Spleen (tissue), 11 donors: ENCODE results near the gene ANO1. TPM values are rescaled to one million over a fixed set of nuclear protein-coding genes. Genes with fewer than 3 reads are reported as not detected.

Experiments
- DNase-seq: peaks from one replicate; pipeline ENCODE4 v3.0.0-alpha.2; 2020
- H3K27ac ChIP-seq, 8 donors: fragments of 200-600 bp; sonication (generic) in 7 of 8; 1 replicate in 4 of 8; 2 replicates in 4 of 8; pipeline versions ENCODE4 v1.5.0 to v1.8.0; 2016 to 2021; ENCODE audit warnings: inconsistent platforms in 4 of 8, mild to moderate bottlenecking in 4 of 8, moderate library complexity in 1 of 8
- H3K27me3 ChIP-seq, 7 donors: fragments of 200-600 bp; sonication (generic) in 6 of 7; replicated peaks in 1 of 7; 1 replicate in 4 of 7; 2 replicates in 3 of 7; pipeline versions ENCODE4 v1.5.0 to v1.8.0; 2016 to 2021; ENCODE audit warnings: inconsistent platforms in 3 of 7, mild to moderate bottlenecking in 1 of 7
- H3K36me3 ChIP-seq, 6 donors: fragments of 200-600 bp; sonication (generic) in 5 of 6; 1 replicate in 4 of 6; 2 replicates in 2 of 6; pipeline versions ENCODE4 v1.5.0 to v1.8.0; 2016 to 2021; ENCODE audit warnings: inconsistent platforms in 2 of 6
- H3K4me1 ChIP-seq, 6 donors: fragments of 200-600 bp; sonication (generic) in 5 of 6; 1 replicate in 3 of 6; 2 replicates in 3 of 6; pipeline versions ENCODE4 v1.5.0 to v1.8.0; 2016 to 2021; ENCODE audit warnings: inconsistent platforms in 3 of 6
- H3K4me3 ChIP-seq, 8 donors: fragments of 200-600 bp; sonication (generic) in 7 of 8; 1 replicate in 4 of 8; 2 replicates in 4 of 8; pipeline versions ENCODE4 v1.5.0 to v1.8.0; 2016 to 2021; ENCODE audit warnings: inconsistent platforms in 4 of 8, mild to moderate bottlenecking in 4 of 8, moderate library complexity in 2 of 8
- H3K9me3 ChIP-seq, 8 donors: fragments of 200-600 bp; sonication (generic) in 7 of 8; 1 replicate in 4 of 8; 2 replicates in 4 of 8; pipeline versions ENCODE4 v1.5.0 to v1.8.0; 2016 to 2021; ENCODE audit warnings: inconsistent platforms in 4 of 8
- CTCF ChIP-seq, 11 experiments: fragments of 200-600 bp in 7 of 11; fragments of 450-650 bp in 4 of 11; sonication (generic) in 4 of 11; IDR thresholded peaks in 8 of 11; conservative IDR thresholded peaks in 3 of 11; 1 replicate in 7 of 11; 2 replicates in 4 of 11; pipeline versions ENCODE4 v1.4.0 to v1.8.0; 2016 to 2021; ENCODE audit warnings: antibody characterized with exemption in 11 of 11, inconsistent platforms in 4 of 11, mild to moderate bottlenecking in 1 of 11
- POLR2A ChIP-seq, 3 donors: fragments of 450-650 bp; IDR thresholded peaks; one replicate each; pipeline ENCODE4 v1.5.1; 2017; ENCODE audit warnings: antibody characterized with exemption in 3 of 3, mild to moderate bottlenecking in 1 of 3
- POLR2AphosphoS5 ChIP-seq, 3 donors: sonication (generic); formaldehyde crosslinking; IDR thresholded peaks; one replicate each; pipeline ENCODE4 v1.5.1; 2017; ENCODE audit warnings: antibody characterized with exemption in 3 of 3
- WGBS, 5 donors: extraction: QIAGEN DNeasy Blood & Tissue Kit in 3 of 5; methylation state at CpG; one replicate each; pipeline versions ENCODE4 v1.1.5 to v1.1.7; 2013 to 2018; 5-methylcytosine and 5-hydroxymethylcytosine counted together
- intact Hi-C: fragments of 100-400 bp; cut with DNase I; formaldehyde crosslinking; loops from one replicate; pipeline ENCODE4 v1.15.0; 2023; ENCODE audit warnings: low total_unique reads
- polyA plus RNA-seq, 3 donors: library from polyadenylated mRNA; stranded (reverse); fragments of 200-250 nt; gene quantifications; one replicate each; pipeline ENCODE4 v1.2.1, GENCODE V29; 2013
- total RNA-seq, 7 donors: library from RNA; depleted of rRNA in 3 of 7; stranded (reverse); fragments of >200 nt in 3 of 7; fragmentation: NEBNext Ultra II Directional in 4 of 7; extraction: Animal tissue kit (Norgen Biotek cat#: 25700) in 4 of 7; gene quantifications; one replicate each; pipeline versions ENCODE4 v1.1.0 to v1.2.1, GENCODE V29; 2016 to 2021
- donor health status: healthy with polysubstance abuse.
- donor health status: DM: no; HTN: no; CAD: no; lungs with moderate emphysema.
- donor health status: DM: no; HTN: no; CAD: no.
- donor health status: Bipolar disorder and iron deficiency.
- donor health status: healthy.
- donor health status: DM: no; HTN: no; CAD: no.
- donor health status: DM: yes; HTN: yes; CAD: no.

ANO1 gene
- total and polyA plus RNA-seq, 10 donors = 0.22 to 1.2 (median 0.62) TPM

DNA sequence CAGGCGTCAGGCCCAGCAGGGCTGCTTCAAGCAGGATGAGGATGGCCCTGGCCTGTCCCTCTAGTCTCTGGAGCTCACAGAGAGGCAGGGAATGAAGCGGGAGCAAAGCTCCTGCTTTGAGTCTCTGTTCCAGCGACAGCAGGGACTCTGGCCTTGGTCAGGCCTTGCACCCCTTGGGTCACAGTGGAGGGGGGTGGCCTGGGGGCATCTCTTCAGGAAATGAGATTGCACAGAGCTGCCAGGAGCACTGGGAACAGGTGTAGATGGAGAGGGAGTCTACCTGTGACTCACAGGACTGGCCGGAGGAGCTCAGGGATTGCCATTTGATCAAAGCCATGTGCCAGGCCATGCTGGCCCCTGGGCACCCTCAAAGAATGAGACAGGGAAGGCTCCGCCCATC lies 1.6 kb downstream of the ANO1 start:
- Histone ChIP-seq H3K4me3 (no peak overlapping the region), H3K4me1 (peaks cover 0 to 15% (median 6%) of the 10 kb centered on the region in 6 donors), H3K27me3 (peaks cover 0 to 72% (median 27%) of the 10 kb centered on the region in 7 donors), H3K9me3 (no peaks in the 10 kb centered on the region), H3K36me3 (no peaks in the 10 kb centered on the region), H3K27ac (no peak overlapping the region)
- intact Hi-C loops = no loop called here
- DNase-seq = peak; percentile 57
- TF ChIP-seq CTCF (IDR thresholded peaks at IDR 0.05 in 8 of 11, conservative IDR thresholded peaks at IDR 0.05 in 3 of 11) = no peak
- no peak for TF ChIP-seq POLR2AphosphoS5 (IDR thresholded peaks at IDR 0.05)
- no peak for TF ChIP-seq POLR2A (IDR thresholded peaks at IDR 0.05)
- 76 to 92% (median 81%) methylated on average over 5 of the region's 5 CpGs for WGBS, 5 donors

GRCh38 chr11:70080763-70081162 lies 2.6 kb downstream of the ANO1 start:
- no peak for DNase-seq
- WGBS, 5 donors = 81 to 87% (median 85%) methylated on average over 9 to 10 of the region's 10 CpGs
- Histone ChIP-seq H3K27ac (no peak overlapping the region), H3K9me3 (no peaks in the 10 kb centered on the region), H3K4me1 (peaks cover 0 to 15% (median 6%) of the 10 kb centered on the region in 6 donors), H3K36me3 (no peaks in the 10 kb centered on the region), H3K4me3 (no peak overlapping the region), H3K27me3 (peaks cover 0 to 72% (median 27%) of the 10 kb centered on the region in 7 donors)
- TF ChIP-seq CTCF (IDR thresholded peaks at IDR 0.05 in 8 of 11, conservative IDR thresholded peaks at IDR 0.05 in 3 of 11) (no peak), POLR2AphosphoS5 (IDR thresholded peaks at IDR 0.05) (no peak), POLR2A (IDR thresholded peaks at IDR 0.05) (no peak)
- intact Hi-C loops = no loop called here

GRCh38 chr11:70082829-70083228 lies 4.7 kb downstream of the ANO1 start:
- intact Hi-C loops = no loop called here
- no peak overlapping the region for H3K4me3 ChIP-seq
- peaks cover 0 to 3% (median 2%) of the 10 kb centered on the region in 6 donors for H3K4me1 ChIP-seq
- no peak for DNase-seq
- no peak for TF ChIP-seq CTCF (IDR thresholded peaks at IDR 0.05 in 8 of 11, conservative IDR thresholded peaks at IDR 0.05 in 3 of 11)
- TF ChIP-seq POLR2A (IDR thresholded peaks at IDR 0.05) = no peak
- TF ChIP-seq POLR2AphosphoS5 (IDR thresholded peaks at IDR 0.05) = no peak
- WGBS, 5 donors = 75 to 88% (median 84%) methylated on average over 4 of the region's 4 CpGs
- no peaks in the 10 kb centered on the region for H3K36me3 ChIP-seq
- H3K27me3 ChIP-seq = peaks cover 0 to 71% (median 25%) of the 10 kb centered on the region in 7 donors
- no peaks in the 10 kb centered on the region for H3K9me3 ChIP-seq
- H3K27ac ChIP-seq = no peak overlapping the region

DNA sequence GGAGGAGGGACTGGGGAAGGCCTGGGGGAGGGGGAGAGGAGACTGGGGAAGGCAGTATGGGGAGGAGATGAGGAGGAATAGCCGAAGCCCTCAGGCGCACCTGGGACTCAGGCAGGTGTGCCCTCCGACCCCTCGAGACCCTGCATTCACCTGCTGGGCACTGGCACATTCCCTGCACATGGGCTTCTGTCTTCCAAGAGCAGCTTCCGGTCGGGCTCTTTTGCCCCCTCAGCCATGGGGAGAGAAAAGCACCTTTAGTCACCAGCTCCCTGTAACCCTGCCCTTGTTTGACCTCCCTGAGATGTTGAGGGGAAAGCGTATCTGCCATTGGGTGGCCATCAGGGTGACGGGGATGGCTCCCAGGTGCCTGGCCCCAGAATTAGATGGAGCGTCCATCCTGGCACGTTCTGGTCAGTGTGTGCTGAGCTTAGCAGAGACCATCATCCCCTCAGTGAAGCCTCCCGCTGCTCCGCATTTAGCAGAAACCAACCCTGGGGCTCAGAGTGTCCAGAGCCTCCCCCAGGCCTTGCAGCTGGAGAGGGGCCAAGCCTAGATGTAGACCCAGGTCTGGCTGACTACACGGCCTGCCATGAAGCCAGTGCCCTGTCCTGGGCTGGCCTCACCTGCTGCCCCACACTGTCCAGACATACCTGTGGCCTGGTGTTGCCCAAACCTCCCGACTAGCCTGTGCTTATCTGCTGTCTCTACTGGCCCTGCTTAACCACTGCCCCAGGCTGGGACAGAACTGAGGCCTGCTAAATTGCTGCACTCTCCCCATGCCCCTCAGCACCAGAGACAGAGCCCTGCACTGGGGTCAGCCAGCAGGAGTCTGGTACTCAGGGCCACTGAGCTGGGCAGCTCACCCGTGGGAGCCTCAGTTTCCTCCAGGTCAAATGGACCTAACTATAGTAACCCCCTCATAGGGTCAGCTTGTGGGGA lies 6.2 kb downstream of the ANO1 start:
- Histone ChIP-seq H3K4me1 (no peaks in the 10 kb centered on the region), H3K27ac (no peak overlapping the region)

More for the DNA sequence above, 6.2 kb downstream of the ANO1 start:
- 81 to 91% (median 85%) methylated on average over 8 to 15 of the region's 15 CpGs for WGBS, 5 donors
- Histone ChIP-seq H3K27me3 (peaks cover 0 to 67% (median 12%) of the 10 kb centered on the region in 7 donors), H3K9me3 (no peaks in the 10 kb centered on the region), H3K4me3 (no peak overlapping the region), H3K36me3 (no peaks in the 10 kb centered on the region)
- no peak for TF ChIP-seq POLR2A (IDR thresholded peaks at IDR 0.05)
- TF ChIP-seq POLR2AphosphoS5 (IDR thresholded peaks at IDR 0.05) = no peak
- TF ChIP-seq CTCF (IDR thresholded peaks at IDR 0.05 in 8 of 11, conservative IDR thresholded peaks at IDR 0.05 in 3 of 11) = no peak
- DNase-seq = no peak
- intact Hi-C loops = no loop called here
